Stimulated activated CD8-positive, alpha-beta memory T cell treated with anti-CD3 and anti-CD28 coated beads, Interleukin-15, amount 100 ng/mL, for 48 hours (primary cell): ENCODE data around the gene MAN1C1.

Source experiments
- DNase-seq, 2 donors: peaks; one replicate each; pipeline ENCODE4 v3.0.0-alpha.2; 2020; ENCODE audit warnings: low read depth in 2 of 2

The MAN1C1 gene

GRCh38 chr1:25616095-25616986 is at the start of gene MAN1C1:
Gene MAN1C1 (plus strand): TSS chr1:25616791. CDS start chr1:25617798, 1,007 bp downstream.
- peak; percentile 63 to 67 for DNase-seq

GRCh38 chr1:25567710-25568089 is 48.9 kb upstream of the MAN1C1 start:
- DNase-seq = no peak

GRCh38 chr1:25568090-25568833 is 48.3 kb upstream of the MAN1C1 start:
- no peak for DNase-seq

- peak; percentile 36 to 38 for DNase-seq
These were observed 47.6 kb upstream of the MAN1C1 start for GRCh38 chr1:25568834-25569596.

- no peak for DNase-seq
These were observed 46.8 kb upstream of the MAN1C1 start for GRCh38 chr1:25569597-25570396.

GRCh38 chr1:25570798-25571521 is 45.6 kb upstream of the MAN1C1 start:
- DNase-seq = no peak

GRCh38 chr1:25571522-25571970 is 45.0 kb upstream of the MAN1C1 start:
- no peak for DNase-seq

GRCh38 chr1:25572107-25572506 is 44.5 kb upstream of the MAN1C1 start:
- DNase-seq = no peak

- DNase-seq = peak in 1 of 2 donors; percentile 40
These were observed 43.6 kb upstream of the MAN1C1 start for GRCh38 chr1:25572708-25573590.

GRCh38 chr1:25573591-25573930 is 43.0 kb upstream of the MAN1C1 start:
- no peak for DNase-seq

GRCh38 chr1:25573961-25574360 is 42.6 kb upstream of the MAN1C1 start:
- DNase-seq = no peak

GRCh38 chr1:25575191-25575590 is 41.4 kb upstream of the MAN1C1 start:
- DNase-seq = no peak

- DNase-seq = no peak
These were observed 40.0 kb upstream of the MAN1C1 start for GRCh38 chr1:25576459-25577133.

- no peak for DNase-seq
These were observed 39.3 kb upstream of the MAN1C1 start for GRCh38 chr1:25577134-25577920.

- no peak for DNase-seq
These were observed 37.0 kb upstream of the MAN1C1 start for GRCh38 chr1:25579292-25580252.

GRCh38 chr1:25580927-25581326 is 35.7 kb upstream of the MAN1C1 start:
- no peak for DNase-seq

GRCh38 chr1:25581764-25582163 is 34.8 kb upstream of the MAN1C1 start:
- DNase-seq = no peak
